HCT116 (cell line): Measurements from ENCODE around the gene SUGP1. TPM values are rescaled to one million over a fixed set of nuclear protein-coding genes. Genes with fewer than 3 reads are reported as not detected.
A peak's percentile ranks its signal among the peaks of the same experiment; 100 is the strongest.

Experiments
- ATAC-seq: fragments of 200-7000 bp; cut with Tn5 transposase; 2 replicates; pipeline ENCODE4 v1.9.1; 2020; ENCODE audit warnings: mild to moderate bottlenecking, moderate library complexity
- BruUV-seq: library from RNA; stranded (reverse); fragments of 400-500 nt; replicated peaks from 2 replicates; lab custom pipeline; 2021; lab: Mats Ljungman, UMichigan
- CTCF ChIA-PET: fragments of 300-600 bp; sonication (Branson Sonifier 250); formaldehyde crosslinking; loops from one replicate; lab custom pipeline; 2021; ENCODE audit warnings: antibody characterized with exemption; lab: Charles Lee
- POLR2A ChIA-PET: fragments of 300-600, 350-600 bp; sonication (Branson Sonifier 250); formaldehyde crosslinking; loops from one replicate; lab custom pipeline; 2021; ENCODE audit warnings: antibody characterized with exemption; lab: Charles Lee
- RAD21 ChIA-PET, 2 experiments: fragments of 300-600 bp; sonication (Branson Sonifier 250); formaldehyde crosslinking; loops; one replicate each; lab custom pipeline; 2023; ENCODE audit warnings: low total read pairs in 2 of 2; ENCODE audit not compliant: uncharacterized antibody in 2 of 2, unreplicated experiment in 2 of 2, low non-redundant PET in 1 of 2; lab: Charles Lee
- DNase-seq: peaks from one replicate; pipeline ENCODE4 v3.0.0-alpha.2; 2010; ENCODE audit warnings: low read depth, low spot score
- H2AFZ ChIP-seq: fragments of 200-600 bp; shearing (Covaris generic), sonication (generic); 2 replicates; pipeline ENCODE4 v1.6.1; 2017; ENCODE audit warnings: low read depth, mixed run types, mixed read lengths, antibody characterized with exemption, low read length; ENCODE audit not compliant: poor library complexity, severe bottlenecking
- H3K27ac ChIP-seq: 2 replicates; pipeline ENCODE4 v1.5.1; 2012; ENCODE audit warnings: low read depth, low read length
- H3K27me3 ChIP-seq: fragments of 200-600 bp; sonication (generic); 2 replicates; pipeline ENCODE4 v1.6.1; 2016; ENCODE audit warnings: mixed run types, low read length, mixed read lengths; ENCODE audit not compliant: insufficient read depth
- H3K36me3 ChIP-seq, 2 experiments: fragments of 200-500 bp in 1 of 2; fragments of 200-600 bp in 1 of 2; sonication (Bioruptor generic) in 1 of 2; sonication (generic) in 1 of 2; 2 replicates each; pipeline versions ENCODE4 v1.5.1 to v1.6.1; 2014 to 2016; ENCODE audit warnings: low read length in 2 of 2, inconsistent platforms in 1 of 2, mixed read lengths in 1 of 2, mixed run types in 1 of 2; ENCODE audit not compliant: insufficient read depth in 2 of 2, control insufficient read depth in 1 of 2
- H3K4me1 ChIP-seq, 2 experiments: fragments of 200-600 bp in 1 of 2; sonication (generic) in 1 of 2; 2 replicates each; pipeline versions ENCODE4 v1.5.1 to v1.6.1; 2012 to 2017; ENCODE audit warnings: low read length in 2 of 2, inconsistent platforms in 1 of 2, mild to moderate bottlenecking in 1 of 2, mixed read lengths in 1 of 2, mixed run types in 1 of 2, moderate library complexity in 1 of 2; ENCODE audit not compliant: insufficient read depth in 2 of 2, control insufficient read depth in 1 of 2
- H3K4me2 ChIP-seq: fragments of 200-600 bp; sonication (generic); 2 replicates; pipeline ENCODE4 v1.6.1; 2017; ENCODE audit warnings: mixed run types, low read length, mixed read lengths
- H3K4me3 ChIP-seq, 2 experiments: fragments of 200-600 bp in 1 of 2; sonication (generic) in 1 of 2; replicated peaks in 1 of 2; 2 replicates each; pipeline ENCODE4 v1.5.1; 2011 to 2016; ENCODE audit warnings: low read length in 2 of 2, control low read depth in 1 of 2, low read depth in 1 of 2, mild to moderate bottlenecking in 1 of 2, mixed read lengths in 1 of 2, mixed run types in 1 of 2
- H3K79me2 ChIP-seq: fragments of 200-600 bp; sonication (generic); 2 replicates; pipeline ENCODE4 v1.6.1; 2017; ENCODE audit warnings: mild to moderate bottlenecking, mixed run types, low read length, moderate library complexity, mixed read lengths; ENCODE audit not compliant: insufficient read depth
- H3K9ac ChIP-seq: fragments of 200-600 bp; sonication (generic); 2 replicates; pipeline ENCODE4 v1.6.1; 2016; ENCODE audit warnings: low read length, mixed read lengths
- H3K9me2 ChIP-seq: fragments of 200-600 bp; sonication (generic), shearing (Covaris generic); 2 replicates; pipeline ENCODE4 v1.6.1; 2017; ENCODE audit warnings: mixed run types, mild to moderate bottlenecking, moderate library complexity; ENCODE audit not compliant: insufficient read depth
- H3K9me3 ChIP-seq, 2 experiments: fragments of 200-500 bp in 1 of 2; fragments of 200-600 bp in 1 of 2; sonication (Bioruptor generic) in 1 of 2; sonication (generic) in 1 of 2; 2 replicates each; pipeline ENCODE4 v1.6.1; 2014 to 2017; ENCODE audit warnings: low read length in 2 of 2, mixed read lengths in 2 of 2, inconsistent platforms in 1 of 2, low read depth in 1 of 2, mild to moderate bottlenecking in 1 of 2, mixed run types in 1 of 2, moderate library complexity in 1 of 2; ENCODE audit not compliant: control insufficient read depth in 1 of 2, insufficient read depth in 1 of 2
- H4K20me1 ChIP-seq: fragments of 200-600 bp; sonication (generic), shearing (Covaris generic); 2 replicates; pipeline ENCODE4 v1.6.1; 2017; ENCODE audit warnings: mixed run types, mild to moderate bottlenecking, moderate library complexity; ENCODE audit not compliant: insufficient read depth
- CBX3 ChIP-seq: IDR thresholded peaks from 2 replicates; pipeline ENCODE4 v1.6.1; 2012; ENCODE audit warnings: low read depth
- CEBPB ChIP-seq: IDR thresholded peaks from 2 replicates; pipeline ENCODE4 v1.6.1; 2012; ENCODE audit warnings: low read depth
- CTCF ChIP-seq, 3 experiments: fragments of 200-600 bp in 1 of 3; sonication (generic) in 1 of 3; IDR thresholded peaks in 2 of 3; conservative IDR thresholded peaks in 1 of 3; 2 replicates each; pipeline ENCODE4 v1.5.1; 2012 to 2017; ENCODE audit warnings: low read depth in 2 of 3, low read length in 2 of 3, antibody characterized with exemption in 1 of 3, borderline replicate concordance in 1 of 3, control low read depth in 1 of 3, mild to moderate bottlenecking in 1 of 3, mixed read lengths in 1 of 3, mixed run types in 1 of 3, moderate library complexity in 1 of 3; ENCODE audit not compliant: insufficient read depth in 1 of 3
- EGR1 ChIP-seq: IDR thresholded peaks from 2 replicates; pipeline ENCODE4 v1.6.1; 2012; ENCODE audit warnings: low read depth
- ELF1 ChIP-seq: IDR thresholded peaks from 2 replicates; pipeline ENCODE4 v1.6.1; 2012; ENCODE audit warnings: low read depth, borderline replicate concordance
- EZH2phosphoT487 ChIP-seq: fragments of 200-600 bp; IDR thresholded peaks from 2 replicates; pipeline ENCODE4 v1.6.1; 2018; ENCODE audit warnings: antibody characterized with exemption, borderline replicate concordance
- MAX ChIP-seq: IDR thresholded peaks from 2 replicates; pipeline ENCODE4 v1.6.1; 2012
- POLR2A ChIP-seq: IDR thresholded peaks from 2 replicates; pipeline ENCODE4 v1.7.0; 2011; ENCODE audit warnings: borderline replicate concordance; ENCODE audit not compliant: insufficient read depth, insufficient read length; ENCODE audit errors: extremely low read depth
- POLR2AphosphoS5 ChIP-seq: IDR thresholded peaks from 2 replicates; pipeline ENCODE4 v1.6.1; 2011; ENCODE audit warnings: mild to moderate bottlenecking, low read depth, low read length, moderate library complexity
- SP1 ChIP-seq: IDR thresholded peaks from 2 replicates; pipeline ENCODE4 v1.6.1; 2012; ENCODE audit warnings: low read depth
- SRF ChIP-seq: IDR thresholded peaks from 2 replicates; pipeline ENCODE4 v1.6.1; 2012; ENCODE audit warnings: low read depth
- TCF7L2 ChIP-seq: IDR thresholded peaks from 2 replicates; pipeline ENCODE4 v1.7.0; 2011; ENCODE audit warnings: borderline replicate concordance, inconsistent platforms; ENCODE audit not compliant: insufficient read depth, insufficient read length; ENCODE audit errors: extremely low read depth
- ZFX ChIP-seq: fragments of 450-650 bp; IDR thresholded peaks from 2 replicates; pipeline ENCODE4 v1.6.1; 2017
- intact Hi-C: fragments of 100-400 bp; cut with micrococcal nuclease; formaldehyde crosslinking; loops from 2 replicates; pipeline ENCODE4 v1.10.0; 2022
- total RNA-seq: library from RNA; stranded (reverse); gene quantifications from one replicate; pipeline ENCODE4 v1.2.1, GENCODE V29; 2021; ENCODE audit not compliant: unreplicated experiment
- TF ChIP-seq, protein P1 (sequence below): IDR thresholded peaks from 2 replicates; pipeline ENCODE4 v1.6.1; 2012; ENCODE audit warnings: low read depth

Gene SUGP1
- total RNA-seq, 1 experiment from 2014 or later, result 47.6 TPM

DNA sequence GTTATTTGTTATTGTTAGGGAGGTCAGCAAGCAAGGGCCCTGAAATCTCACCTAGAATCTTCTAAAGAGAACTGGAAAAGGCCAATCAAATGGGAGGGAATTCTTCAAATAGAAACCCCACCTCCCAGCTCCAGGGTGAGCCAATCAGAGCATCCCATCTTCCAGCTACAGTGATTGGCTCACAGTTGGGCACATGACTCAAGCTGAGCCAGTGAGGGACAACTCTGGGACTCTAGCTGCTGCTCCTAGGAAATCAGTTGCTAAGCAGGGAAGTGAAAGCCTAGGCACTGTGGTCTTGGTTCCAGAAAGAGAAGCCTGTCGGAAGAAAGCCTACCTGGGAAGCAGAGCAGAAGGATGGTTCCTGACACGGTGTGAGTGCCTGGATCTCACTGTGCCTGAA is 60.6 kb downstream of the SUGP1 start:
- Histone ChIP-seq H3K4me1 (0 out of 4 replicates have a peak, but pooled peaks cover 0 to 6% of the 10 kb centered on the region in 2 experiments), H3K4me2 (no peak overlapping the region), H3K4me3 (no peak overlapping the region), H3K9ac (no peak overlapping the region), H3K27ac (no peak overlapping the region), H3K79me2 (no peaks in the 10 kb centered on the region), H3K9me2 (no peaks in the 10 kb centered on the region), H2AFZ (no peak overlapping the region), H4K20me1 (no peaks in the 10 kb centered on the region), H3K9me3 (no peaks in the 10 kb centered on the region), H3K36me3 (no peaks in the 10 kb centered on the region), H3K27me3 (no peaks in the 10 kb centered on the region)
- no peak for TF ChIP-seq ZFX
- no peak for TF ChIP-seq POLR2AphosphoS5
- no peak for TF ChIP-seq EZH2phosphoT487
- TF ChIP-seq, protein P1, sequence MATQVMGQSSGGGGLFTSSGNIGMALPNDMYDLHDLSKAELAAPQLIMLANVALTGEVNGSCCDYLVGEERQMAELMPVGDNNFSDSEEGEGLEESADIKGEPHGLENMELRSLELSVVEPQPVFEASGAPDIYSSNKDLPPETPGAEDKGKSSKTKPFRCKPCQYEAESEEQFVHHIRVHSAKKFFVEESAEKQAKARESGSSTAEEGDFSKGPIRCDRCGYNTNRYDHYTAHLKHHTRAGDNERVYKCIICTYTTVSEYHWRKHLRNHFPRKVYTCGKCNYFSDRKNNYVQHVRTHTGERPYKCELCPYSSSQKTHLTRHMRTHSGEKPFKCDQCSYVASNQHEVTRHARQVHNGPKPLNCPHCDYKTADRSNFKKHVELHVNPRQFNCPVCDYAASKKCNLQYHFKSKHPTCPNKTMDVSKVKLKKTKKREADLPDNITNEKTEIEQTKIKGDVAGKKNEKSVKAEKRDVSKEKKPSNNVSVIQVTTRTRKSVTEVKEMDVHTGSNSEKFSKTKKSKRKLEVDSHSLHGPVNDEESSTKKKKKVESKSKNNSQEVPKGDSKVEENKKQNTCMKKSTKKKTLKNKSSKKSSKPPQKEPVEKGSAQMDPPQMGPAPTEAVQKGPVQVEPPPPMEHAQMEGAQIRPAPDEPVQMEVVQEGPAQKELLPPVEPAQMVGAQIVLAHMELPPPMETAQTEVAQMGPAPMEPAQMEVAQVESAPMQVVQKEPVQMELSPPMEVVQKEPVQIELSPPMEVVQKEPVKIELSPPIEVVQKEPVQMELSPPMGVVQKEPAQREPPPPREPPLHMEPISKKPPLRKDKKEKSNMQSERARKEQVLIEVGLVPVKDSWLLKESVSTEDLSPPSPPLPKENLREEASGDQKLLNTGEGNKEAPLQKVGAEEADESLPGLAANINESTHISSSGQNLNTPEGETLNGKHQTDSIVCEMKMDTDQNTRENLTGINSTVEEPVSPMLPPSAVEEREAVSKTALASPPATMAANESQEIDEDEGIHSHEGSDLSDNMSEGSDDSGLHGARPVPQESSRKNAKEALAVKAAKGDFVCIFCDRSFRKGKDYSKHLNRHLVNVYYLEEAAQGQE, result no peak
- no peak for TF ChIP-seq SRF
- TF ChIP-seq CEBPB, result no peak
- TF ChIP-seq POLR2A, result no peak
- no peak for TF ChIP-seq MAX
- no peak for TF ChIP-seq EGR1
- no peak; the same call in 1 of the 2 replicates for TF ChIP-seq SP1
- no peak for TF ChIP-seq CTCF (IDR thresholded peaks at IDR 0.05 in 2 of 3, conservative IDR thresholded peaks at IDR 0.05 in 1 of 3; ENCODE audit: borderline replicate concordance in 1 of 3, insufficient read depth in 1 of 3, low read depth in 2 of 3, low read length in 2 of 3)
- no peak for TF ChIP-seq ELF1
- TF ChIP-seq CBX3, result no peak
- TF ChIP-seq TCF7L2, result no peak
- CTCF ChIA-PET, result interaction anchor here (0.6 kb wide), 1 partner anchor 8 kb away, joined by 3 read pairs; no protein-coding TSS in a partner anchor
- DNase-seq, result peak; percentile 46
- BruUV-seq, result no TSS peak
- RAD21 ChIA-PET, result no interaction called here
- intact Hi-C loops, result no loop called here
- POLR2A ChIA-PET, result no interaction called here
- ATAC-seq, result peak; percentile 95
